SU-DHL-6 (cell line): ENCODE measurements around the gene C3.

ENCODE experiments used
- CTCF ChIP-seq: fragments of 200-600 bp; sonication (generic); IDR thresholded peaks from one replicate; pipeline ENCODE4 v1.5.1; 2017; ENCODE audit warnings: antibody characterized with exemption, mild to moderate bottlenecking, low read length, moderate library complexity; ENCODE audit not compliant: insufficient read depth, poor library complexity, severe bottlenecking
- EZH2phosphoT487 ChIP-seq: fragments of 200-600 bp; sonication (generic), shearing (Covaris generic); conservative IDR thresholded peaks from 2 replicates; pipeline ENCODE4 v1.6.1; 2018; ENCODE audit warnings: mild to moderate bottlenecking, antibody characterized with exemption, low read length, moderate library complexity, mixed read lengths

- TF ChIP-seq CTCF (no peak), EZH2phosphoT487 (no peak)
Measured at GRCh38 chr19:6678690-6679109, 41.8 kb downstream of the C3 start.
